ENCODE data around the gene MYOZ3.

MYOZ3 gene

DNA sequence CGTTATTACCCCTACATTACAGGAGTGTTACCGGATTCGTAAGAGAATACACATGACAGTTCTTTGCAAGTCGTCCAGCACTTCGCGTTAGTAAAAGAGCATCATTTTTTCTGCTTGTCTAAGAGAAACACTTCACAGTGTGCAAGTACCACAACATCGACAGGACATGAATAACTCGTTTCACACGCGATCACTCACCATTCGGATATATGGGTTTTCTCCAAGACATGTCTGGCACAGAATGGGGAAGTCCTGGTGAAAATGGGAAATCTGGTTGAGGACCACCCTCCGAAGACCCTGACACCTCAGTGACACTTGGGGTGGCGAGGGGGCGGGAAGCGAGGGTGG lies 39.2 kb downstream of the MYOZ3 start:
- DNase-seq (ENCODE audit: low spot score), result no peak

DNA sequence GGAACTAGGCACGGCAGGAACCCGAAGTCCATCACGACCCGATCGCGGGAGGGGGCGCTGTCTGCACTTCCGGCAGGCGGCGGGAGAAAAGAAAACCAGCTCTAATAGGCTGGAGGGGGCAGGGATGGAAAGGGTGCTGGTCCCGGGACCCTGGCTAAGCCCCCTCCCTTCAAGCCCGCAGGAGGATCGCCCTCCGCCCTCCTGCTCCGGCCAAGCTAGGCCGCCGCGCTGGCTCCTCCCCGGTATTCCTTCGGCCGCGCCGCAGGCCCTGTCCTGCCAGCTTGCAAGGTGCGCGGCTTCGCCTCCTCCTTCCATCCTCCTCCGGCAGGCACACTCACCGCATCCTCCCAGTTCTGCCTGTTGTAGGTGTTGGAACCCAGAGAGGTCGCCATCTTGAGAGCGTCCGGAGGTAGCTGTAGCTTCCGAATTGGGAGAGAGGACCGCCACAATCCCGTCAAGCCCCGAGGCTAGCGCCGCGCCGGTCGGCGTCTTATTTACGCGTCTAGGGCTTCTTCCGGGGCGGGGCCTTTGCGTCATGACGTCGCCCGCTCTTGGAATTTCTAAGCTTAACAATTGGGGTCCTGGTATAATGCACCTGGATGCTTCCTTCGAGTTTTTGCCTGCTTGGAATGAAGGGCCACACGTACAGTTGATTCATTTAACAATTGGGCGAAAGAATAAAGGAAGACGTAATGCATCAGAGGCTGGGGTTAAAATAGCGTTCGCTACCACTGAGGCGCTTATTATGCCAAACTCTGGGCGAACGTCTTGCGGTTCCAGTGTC lies 39.7 kb downstream of the MYOZ3 start, which contains the start of gene RBM22:
RBM22 (minus strand) TSS at position 469 of the 784 bp plus-strand sequence; CDS start at position 392, 77 bp downstream.
- DNase-seq (ENCODE audit: low spot score), result peak; percentile 91

DNA sequence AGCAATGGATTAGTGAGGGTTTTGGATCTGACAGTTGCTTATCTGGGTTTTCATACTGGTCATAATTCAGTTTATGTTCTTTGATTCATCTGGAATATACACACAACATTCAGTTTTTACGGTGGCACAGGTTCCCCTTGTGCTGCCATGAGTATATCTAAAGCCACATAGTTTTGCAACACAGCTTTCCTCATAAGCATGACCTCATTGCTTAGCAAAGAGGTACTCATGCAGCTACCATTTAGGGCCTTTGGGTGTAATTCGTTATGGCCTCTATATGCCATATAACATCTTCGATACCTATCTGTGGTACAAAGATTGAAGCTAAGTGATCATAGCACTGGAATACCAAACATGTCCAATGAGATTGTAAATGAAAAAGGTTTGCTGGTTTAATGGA lies 42.7 kb downstream of the MYOZ3 start:
- no peak for DNase-seq (ENCODE audit: low spot score)

GRCh38 chr5:150706776-150707390 lies 45.8 kb downstream of the MYOZ3 start:
- no peak for DNase-seq (ENCODE audit: low spot score)

GRCh38 chr5:150710165-150710564 lies 49.1 kb downstream of the MYOZ3 start:
- DNase-seq (ENCODE audit: low spot score), result no peak

DNA sequence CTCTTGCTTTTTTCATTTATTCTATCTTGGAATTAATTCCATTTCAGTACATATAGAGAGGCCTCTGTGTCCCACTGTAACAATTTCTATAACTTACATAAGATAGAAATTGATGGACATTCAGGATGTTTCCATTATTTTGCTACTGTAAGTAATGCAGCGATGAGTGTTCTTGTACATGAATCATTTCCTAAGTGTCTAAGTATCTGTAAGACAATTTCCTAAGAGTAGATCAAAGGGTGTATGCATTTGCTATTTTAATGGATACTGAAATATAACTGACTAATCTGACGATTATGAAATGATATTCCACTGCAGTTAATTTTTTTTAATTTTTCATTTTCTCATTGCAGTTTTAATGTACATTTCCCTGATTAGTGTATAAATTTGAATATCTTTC lies 62.8 kb downstream of the MYOZ3 start:
- DNase-seq (ENCODE audit: low spot score), result no peak
